ENCODE data around the gene PQBP1. TPM values are rescaled to one million over a fixed set of nuclear protein-coding genes. Genes with fewer than 3 reads are reported as not detected.
"Not testable (repeated sequence)": the region's sequence is repeated elsewhere in the genome, so short reads cannot be mapped to it uniquely, and the experiment has no call there.

Gene PQBP1
- total RNA-seq, 4 donors from 2014 or later, result 47.8 to 79.8 (median 69.4) TPM

DNA sequence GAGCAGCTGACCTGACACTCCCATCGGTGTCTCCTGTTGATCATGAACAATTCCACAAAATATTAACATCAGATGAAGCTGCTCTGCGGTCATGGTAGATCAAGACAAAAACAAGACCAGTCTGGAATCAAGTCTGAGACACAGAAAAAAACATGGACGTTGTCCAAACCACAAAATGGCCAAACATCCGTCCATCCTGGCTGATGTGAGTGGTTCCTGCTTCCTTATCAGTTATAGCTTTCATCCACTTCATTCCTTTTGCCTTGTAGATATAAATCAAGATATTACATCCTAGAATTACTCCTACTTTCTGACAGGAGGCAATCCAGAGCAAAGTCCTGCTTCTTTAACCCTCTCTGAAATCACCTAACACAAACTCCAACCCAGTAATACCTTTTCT is 33.5 kb upstream of the PQBP1 start:
- WGBS, 2 donors (ENCODE audit: low coverage in 1 of 2), result 0 to 51% methylated on average over 2 to 4 of the region's 4 CpGs
- Histone ChIP-seq H3K36me3 (no peaks in the 10 kb centered on the region), H3K4me3 (no peak overlapping the region), H3K27ac (no peak overlapping the region), H3K27me3 (no peaks in the 10 kb centered on the region), H3K9me3 (no peaks in the 10 kb centered on the region), H3K4me1 (no peaks in the 10 kb centered on the region)
- ATAC-seq, result no peak
- no peak for TF ChIP-seq POLR2A (IDR thresholded peaks at IDR 0.05)
- TF ChIP-seq, protein P1, sequence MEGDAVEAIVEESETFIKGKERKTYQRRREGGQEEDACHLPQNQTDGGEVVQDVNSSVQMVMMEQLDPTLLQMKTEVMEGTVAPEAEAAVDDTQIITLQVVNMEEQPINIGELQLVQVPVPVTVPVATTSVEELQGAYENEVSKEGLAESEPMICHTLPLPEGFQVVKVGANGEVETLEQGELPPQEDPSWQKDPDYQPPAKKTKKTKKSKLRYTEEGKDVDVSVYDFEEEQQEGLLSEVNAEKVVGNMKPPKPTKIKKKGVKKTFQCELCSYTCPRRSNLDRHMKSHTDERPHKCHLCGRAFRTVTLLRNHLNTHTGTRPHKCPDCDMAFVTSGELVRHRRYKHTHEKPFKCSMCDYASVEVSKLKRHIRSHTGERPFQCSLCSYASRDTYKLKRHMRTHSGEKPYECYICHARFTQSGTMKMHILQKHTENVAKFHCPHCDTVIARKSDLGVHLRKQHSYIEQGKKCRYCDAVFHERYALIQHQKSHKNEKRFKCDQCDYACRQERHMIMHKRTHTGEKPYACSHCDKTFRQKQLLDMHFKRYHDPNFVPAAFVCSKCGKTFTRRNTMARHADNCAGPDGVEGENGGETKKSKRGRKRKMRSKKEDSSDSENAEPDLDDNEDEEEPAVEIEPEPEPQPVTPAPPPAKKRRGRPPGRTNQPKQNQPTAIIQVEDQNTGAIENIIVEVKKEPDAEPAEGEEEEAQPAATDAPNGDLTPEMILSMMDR (IDR thresholded peaks at IDR 0.05), result no peak
- no peak for TF ChIP-seq EP300 (IDR thresholded peaks at IDR 0.05)
- no peak for TF ChIP-seq POLR2AphosphoS5 (IDR thresholded peaks at IDR 0.05)

DNA sequence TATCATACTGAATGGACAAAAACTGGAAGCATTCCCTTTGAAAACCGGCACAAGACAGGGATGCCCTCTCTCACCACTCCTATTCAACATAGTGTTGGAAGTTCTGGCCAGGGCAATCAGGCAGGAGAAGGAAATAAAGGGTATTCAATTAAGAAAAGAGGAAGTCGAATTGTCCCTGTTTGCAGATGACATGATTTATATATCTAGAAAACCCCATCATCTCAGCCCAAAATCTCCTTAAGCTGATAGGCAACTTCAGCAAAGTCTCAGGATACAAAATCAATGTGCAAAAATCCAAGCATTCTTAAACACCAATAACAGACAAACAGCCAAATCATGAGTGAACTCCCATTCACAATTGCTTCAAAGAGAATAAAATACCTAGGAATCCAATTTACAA is 25.7 kb upstream of the PQBP1 start:
- H3K4me1 ChIP-seq, ATAC-seq, H3K4me3 ChIP-seq, H3K27ac ChIP-seq, H3K27me3 ChIP-seq, H3K36me3 ChIP-seq, H3K9me3 ChIP-seq: not testable (repeated sequence)
- WGBS, 2 donors (ENCODE audit: low coverage in 1 of 2), result 40% methylated on average over 1 of the region's 2 CpGs; no CpG with 5 or more reads in 1 of the 2 donors

DNA sequence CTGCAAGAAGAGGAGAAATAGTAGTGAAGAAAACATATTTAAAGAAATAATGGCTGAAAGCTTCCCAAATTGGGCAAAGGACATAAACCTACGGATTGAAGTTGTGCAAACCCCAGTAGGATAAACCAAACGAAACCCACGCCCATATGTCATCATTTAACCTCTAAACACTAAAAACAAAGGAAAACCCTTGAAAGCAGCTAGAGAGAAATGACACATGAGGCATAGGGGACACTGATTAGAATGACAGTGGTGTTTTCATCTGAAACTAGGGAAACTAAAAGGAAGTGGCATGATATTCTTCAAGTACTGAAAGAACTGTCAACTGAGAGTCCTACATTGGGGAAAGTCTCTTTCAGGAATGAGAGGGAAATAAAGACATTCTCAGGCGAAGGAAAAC is 20.8 kb upstream of the PQBP1 start:
- ATAC-seq, H3K27me3 ChIP-seq, H3K4me3 ChIP-seq, H3K4me1 ChIP-seq, H3K9me3 ChIP-seq, H3K27ac ChIP-seq, H3K36me3 ChIP-seq: not testable (repeated sequence)
- 39% methylated on average over 3 of the region's 4 CpGs; no CpG with 5 or more reads in 1 of the 2 donors for WGBS, 2 donors (ENCODE audit: low coverage in 1 of 2)

DNA sequence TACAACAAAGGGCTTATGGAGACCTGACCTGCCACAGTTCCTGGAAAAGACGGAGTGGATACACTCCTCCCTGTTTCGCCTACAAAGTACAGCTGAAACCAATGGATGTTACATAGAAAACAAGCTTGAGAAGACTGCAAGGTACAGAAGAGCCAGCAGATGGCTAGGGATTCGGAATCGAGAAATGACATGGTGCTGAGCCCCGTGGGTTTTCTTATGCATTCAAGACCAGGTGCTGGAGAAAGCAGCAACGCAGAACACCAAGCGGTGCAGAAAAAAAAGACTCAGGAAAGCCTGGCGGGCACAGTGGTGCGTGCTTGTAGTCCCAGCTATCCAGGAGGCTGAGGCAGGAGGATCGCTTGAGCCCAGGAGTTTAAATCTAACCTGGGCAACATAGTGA is 14.0 kb upstream of the PQBP1 start:
- H3K4me1 ChIP-seq, result no peaks in the 10 kb centered on the region
- H3K9me3 ChIP-seq, result no peaks in the 10 kb centered on the region
- no peak for ATAC-seq
- no peak overlapping the region for H3K4me3 ChIP-seq
- no peak overlapping the region for H3K27ac ChIP-seq
- WGBS, 2 donors (ENCODE audit: low coverage in 1 of 2), result 42 to 76% methylated on average over 4 to 7 of the region's 10 CpGs
- TF ChIP-seq, protein P1 (IDR thresholded peaks at IDR 0.05), result no peak
- no peak for TF ChIP-seq POLR2A (IDR thresholded peaks at IDR 0.05)
- no peak for TF ChIP-seq POLR2AphosphoS5 (IDR thresholded peaks at IDR 0.05)
- no peak for TF ChIP-seq EP300 (IDR thresholded peaks at IDR 0.05)
- no peaks in the 10 kb centered on the region for H3K36me3 ChIP-seq
- no peaks in the 10 kb centered on the region for H3K27me3 ChIP-seq

DNA sequence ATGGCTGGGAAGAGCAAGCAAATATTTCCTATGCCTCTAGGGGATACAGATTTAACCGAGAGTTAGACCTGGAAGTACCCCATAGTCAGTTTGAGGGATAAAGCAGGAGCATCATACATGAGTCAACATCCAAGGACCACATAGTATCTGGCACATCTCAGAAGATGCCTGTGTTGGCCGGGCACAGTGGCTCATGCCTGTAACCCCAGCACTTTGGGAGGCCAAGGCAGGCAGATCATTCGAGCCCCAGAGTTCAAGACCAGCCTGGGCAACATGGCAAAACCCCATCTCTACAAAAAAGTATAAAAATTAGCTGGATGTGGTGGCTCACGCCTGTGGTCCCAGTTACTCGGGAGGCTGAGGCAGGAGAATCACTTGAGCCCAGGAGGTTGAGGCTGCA is 11.1 kb upstream of the PQBP1 start:
- not testable (repeated sequence) for H3K9me3 ChIP-seq, H3K27me3 ChIP-seq, H3K4me1 ChIP-seq, H3K4me3 ChIP-seq, ATAC-seq, H3K36me3 ChIP-seq, H3K27ac ChIP-seq
- 100% methylated on average over 1 of the region's 5 CpGs for WGBS, 2 donors (ENCODE audit: low coverage in 1 of 2)

DNA sequence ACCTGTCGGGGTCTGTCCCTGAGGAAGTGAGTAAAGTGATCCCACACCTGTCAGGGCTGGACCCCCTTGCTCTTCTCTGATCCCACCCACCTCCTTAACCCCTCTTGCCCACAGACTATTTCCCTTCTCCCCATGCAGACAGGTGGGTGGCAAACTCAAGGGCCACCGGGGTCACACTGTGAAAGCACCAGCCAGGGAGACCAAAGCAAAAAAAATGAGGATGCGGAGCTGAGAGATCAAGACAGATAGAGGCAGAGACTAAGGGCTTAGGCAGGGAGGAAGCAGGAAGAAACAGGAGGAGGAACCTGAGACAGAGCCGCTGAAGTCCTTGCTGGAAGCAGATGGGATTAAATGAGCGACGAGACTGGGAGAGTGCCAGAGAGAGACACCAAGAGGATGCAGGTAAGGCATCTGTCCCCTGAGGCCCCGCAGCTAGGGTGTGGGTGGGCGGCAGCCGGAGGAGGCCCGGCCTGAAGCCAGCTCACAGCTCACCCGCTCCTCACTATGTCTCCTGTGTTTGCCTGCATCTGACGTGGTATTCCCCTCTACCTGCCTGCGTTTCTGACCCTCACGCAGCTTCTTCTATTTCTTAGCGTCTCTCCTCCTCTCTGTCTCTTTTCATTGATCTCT is 7.3 kb upstream of the PQBP1 start:
- H3K4me3 ChIP-seq, result peak overlapping the region; percentile 75 to 81
- ATAC-seq, result no peak
- TF ChIP-seq EP300 (IDR thresholded peaks at IDR 0.05) (no peak), POLR2AphosphoS5 (IDR thresholded peaks at IDR 0.05) (no peak), POLR2A (IDR thresholded peaks at IDR 0.05) (no peak)
- TF ChIP-seq, protein P1 (IDR thresholded peaks at IDR 0.05), result no peak
- 12 to 47% methylated on average over 3 to 8 of the region's 15 CpGs for WGBS, 2 donors (ENCODE audit: low coverage in 1 of 2)
- peaks cover 0 to 17% of the 10 kb centered on the region in 2 donors for H3K36me3 ChIP-seq
- no peaks in the 10 kb centered on the region for H3K9me3 ChIP-seq
- H3K27ac ChIP-seq, result peak overlapping the region in 2 of 4 donors; percentile 85 to 87
- H3K27me3 ChIP-seq, result no peaks in the 10 kb centered on the region
- H3K4me1 ChIP-seq, result peaks cover 0 to 13% (median 0%) of the 10 kb centered on the region in 3 donors

Data from gastroesophageal sphincter (tissue), 4 donors.